GM18502 (cell line): ENCODE results near the gene HOXB5.

Experiments
- ATAC-seq: cut with Tn5 transposase; IDR thresholded peaks from one replicate; pipeline ENCODE4 v1.9.1; 2021; ENCODE audit warnings: mild to moderate bottlenecking; ENCODE audit not compliant: unreplicated experiment, poor library complexity

HOXB5 gene

GRCh38 chr17:48630009-48630924, 36.7 kb upstream of the HOXB5 start:
- no peak for ATAC-seq

- ATAC-seq: no peak
Measured at GRCh38 chr17:48629411-48629759, 35.8 kb upstream of the HOXB5 start.

- no peak for ATAC-seq
Measured at GRCh38 chr17:48628649-48629410, 35.3 kb upstream of the HOXB5 start.

GRCh38 chr17:48627623-48628521, 34.3 kb upstream of the HOXB5 start:
- no peak for ATAC-seq

GRCh38 chr17:48627118-48627597, 33.6 kb upstream of the HOXB5 start:
- ATAC-seq: no peak

- no peak for ATAC-seq
Measured at GRCh38 chr17:48626245-48627117, 32.9 kb upstream of the HOXB5 start, which contains the start of gene HOXB9. TSS of gene HOXB9 (minus strand) at chr17:48626358. CDS start at chr17:48626269, 89 bp downstream.

- ATAC-seq: no peak
Measured at GRCh38 chr17:48625495-48626244, 32.1 kb upstream of the HOXB5 start.

GRCh38 chr17:48624544-48625494, 31.2 kb upstream of the HOXB5 start:
- ATAC-seq: no peak

GRCh38 chr17:48624118-48624517, 30.5 kb upstream of the HOXB5 start:
- no peak for ATAC-seq

- ATAC-seq: no peak
Measured at GRCh38 chr17:48623583-48623982, 30.0 kb upstream of the HOXB5 start.

- no peak for ATAC-seq
Measured at GRCh38 chr17:48622857-48623256, 29.3 kb upstream of the HOXB5 start.

- ATAC-seq: no peak
Measured at GRCh38 chr17:48621410-48622392, 28.1 kb upstream of the HOXB5 start.

- no peak for ATAC-seq
Measured at GRCh38 chr17:48620461-48621139, 27.0 kb upstream of the HOXB5 start.

GRCh38 chr17:48619826-48620449, 26.4 kb upstream of the HOXB5 start:
- no peak for ATAC-seq

GRCh38 chr17:48618256-48618896, 24.8 kb upstream of the HOXB5 start:
- ATAC-seq: no peak
